Activated CD8-positive, alpha-beta memory T cell treated with anti-CD3 and anti-CD28 coated beads, Interleukin-2, amount 50 U/mL, for 24 hours (primary cell): ENCODE data around the gene SNRNP25.
"Not testable (repeated sequence)": the region's sequence is repeated elsewhere in the genome, so short reads cannot be mapped to it uniquely, and the experiment has no call there.

Source experiments
- DNase-seq: peaks from one replicate; pipeline ENCODE4 v3.0.0-alpha.2; 2020; ENCODE audit errors: extremely low read depth

SNRNP25 gene

GRCh38 chr16:53346-54236 is at the start of gene SNRNP25, which contains the start of gene POLR3K:
Gene SNRNP25, plus strand, starts transcription at chr16:53828. Its CDS starts 189 bp downstream, at chr16:54017.
Gene POLR3K, minus strand, starts transcription at chr16:53608. Its CDS starts 22 bp downstream, at chr16:53586.
- DNase-seq = peak; percentile 97

GRCh38 chr16:9903-10665 is 43.5 kb upstream of the SNRNP25 start:
- DNase-seq = no peak

- DNase-seq = peak; percentile 81
Measured at GRCh38 chr16:10772-11171, 42.9 kb upstream of the SNRNP25 start.

- not testable (repeated sequence) for DNase-seq
Measured at GRCh38 chr16:17062-17765, 36.4 kb upstream of the SNRNP25 start.

- DNase-seq = not testable (repeated sequence)
Measured at GRCh38 chr16:20886-21285, 32.7 kb upstream of the SNRNP25 start.

- not testable (repeated sequence) for DNase-seq
Measured at GRCh38 chr16:24151-24550, 29.5 kb upstream of the SNRNP25 start.

GRCh38 chr16:25926-26348 is 27.7 kb upstream of the SNRNP25 start:
- not testable (repeated sequence) for DNase-seq

GRCh38 chr16:30627-31026 is 23.0 kb upstream of the SNRNP25 start:
- DNase-seq = not testable (repeated sequence)

GRCh38 chr16:33154-33876 is 20.3 kb upstream of the SNRNP25 start:
- DNase-seq = not testable (repeated sequence)

GRCh38 chr16:33877-34647 is 19.6 kb upstream of the SNRNP25 start:
- DNase-seq = no peak

- no peak for DNase-seq
Measured at GRCh38 chr16:34648-34987, 19.0 kb upstream of the SNRNP25 start.

GRCh38 chr16:35011-35677 is 18.5 kb upstream of the SNRNP25 start:
- DNase-seq = no peak

- no peak for DNase-seq
Measured at GRCh38 chr16:35678-36305, 17.8 kb upstream of the SNRNP25 start.

GRCh38 chr16:36336-36984 is 17.2 kb upstream of the SNRNP25 start:
- DNase-seq = no peak

- DNase-seq = no peak
Measured at GRCh38 chr16:37511-37910, 16.1 kb upstream of the SNRNP25 start.

- not testable (repeated sequence) for DNase-seq
Measured at GRCh38 chr16:38206-38605, 15.4 kb upstream of the SNRNP25 start.

GRCh38 chr16:38941-39892 is 14.4 kb upstream of the SNRNP25 start:
- no peak for DNase-seq
